NB4 (cell line): Measurements from ENCODE around the gene DNMBP.

ENCODE experiments used
- MAX ChIP-seq: IDR thresholded peaks from 2 replicates; pipeline ENCODE4 v1.6.1; 2011; ENCODE audit warnings: low read depth, low read length
- MYC ChIP-seq: IDR thresholded peaks from 2 replicates; pipeline ENCODE4 v1.6.1; 2011; ENCODE audit warnings: low read depth, low read length
- POLR2A ChIP-seq: IDR thresholded peaks from 2 replicates; pipeline ENCODE4 v1.6.1; 2011; ENCODE audit warnings: mild to moderate bottlenecking; ENCODE audit not compliant: insufficient read length; ENCODE audit errors: extremely low read depth
- TF ChIP-seq, protein P1 (sequence below): IDR thresholded peaks from one replicate; pipeline ENCODE4 v1.5.1; 2012; ENCODE audit warnings: low read depth, low read length

DNA sequence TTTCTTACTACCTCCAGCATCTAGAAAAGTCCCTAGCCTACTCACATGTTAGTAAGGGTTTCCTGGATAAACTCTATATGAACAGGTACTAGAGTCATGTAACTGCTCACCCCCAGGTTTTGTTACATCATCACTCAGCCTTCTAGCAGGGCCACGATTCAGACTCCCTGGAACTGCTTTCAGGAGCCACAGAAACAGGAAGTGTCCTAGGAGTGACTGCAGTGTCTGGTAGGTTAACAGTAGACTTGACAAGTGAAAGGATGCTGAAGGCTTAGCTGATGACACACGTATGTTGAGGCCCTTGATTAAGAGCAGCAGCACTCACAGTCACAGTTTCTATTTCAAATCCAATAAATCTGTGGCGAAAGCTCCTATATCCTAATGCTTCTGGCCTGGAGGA, 101.2 kb downstream of the DNMBP start:
- TF ChIP-seq, protein P1, sequence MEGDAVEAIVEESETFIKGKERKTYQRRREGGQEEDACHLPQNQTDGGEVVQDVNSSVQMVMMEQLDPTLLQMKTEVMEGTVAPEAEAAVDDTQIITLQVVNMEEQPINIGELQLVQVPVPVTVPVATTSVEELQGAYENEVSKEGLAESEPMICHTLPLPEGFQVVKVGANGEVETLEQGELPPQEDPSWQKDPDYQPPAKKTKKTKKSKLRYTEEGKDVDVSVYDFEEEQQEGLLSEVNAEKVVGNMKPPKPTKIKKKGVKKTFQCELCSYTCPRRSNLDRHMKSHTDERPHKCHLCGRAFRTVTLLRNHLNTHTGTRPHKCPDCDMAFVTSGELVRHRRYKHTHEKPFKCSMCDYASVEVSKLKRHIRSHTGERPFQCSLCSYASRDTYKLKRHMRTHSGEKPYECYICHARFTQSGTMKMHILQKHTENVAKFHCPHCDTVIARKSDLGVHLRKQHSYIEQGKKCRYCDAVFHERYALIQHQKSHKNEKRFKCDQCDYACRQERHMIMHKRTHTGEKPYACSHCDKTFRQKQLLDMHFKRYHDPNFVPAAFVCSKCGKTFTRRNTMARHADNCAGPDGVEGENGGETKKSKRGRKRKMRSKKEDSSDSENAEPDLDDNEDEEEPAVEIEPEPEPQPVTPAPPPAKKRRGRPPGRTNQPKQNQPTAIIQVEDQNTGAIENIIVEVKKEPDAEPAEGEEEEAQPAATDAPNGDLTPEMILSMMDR: no peak
- TF ChIP-seq POLR2A (no peak), MYC (no peak), MAX (no peak)
